Measurements from ENCODE around the gene FASTKD3.

The FASTKD3 gene

GRCh38 chr5:7868773-7869473, at the start of gene FASTKD3, which contains the start of gene MTRR:
FASTKD3 (minus strand) TSS chr5:7869031; CDS start chr5:7868083, 948 bp downstream.
MTRR (plus strand) TSS chr5:7869148; CDS start chr5:7870795, 1,647 bp downstream.
- peak; percentile 68 for TF ChIP-seq TAF1 (IDR thresholded peaks at IDR 0.05; ENCODE audit: low read depth)
- TF ChIP-seq RAD21 (IDR thresholded peaks at IDR 0.05; ENCODE audit: low read depth) = no peak
- TF ChIP-seq NFIC (IDR thresholded peaks at IDR 0.05) = no peak
- TF ChIP-seq TCF12 (IDR thresholded peaks at IDR 0.05; ENCODE audit: low read depth) = peak; percentile 19; the same call in 1 of the 2 replicates
- 0 out of 2 replicates have a peak, but pooled peaks have one; percentile 30 for TF ChIP-seq YY1 (IDR thresholded peaks at IDR 0.05; ENCODE audit: low read depth)
- 0 out of 2 replicates have a peak, but pooled peaks have one; percentile 4 for TF ChIP-seq USF1 (IDR thresholded peaks at IDR 0.05)
- TF ChIP-seq MAX (IDR thresholded peaks at IDR 0.05) = peak; percentile 80
- TF ChIP-seq CREB1 (IDR thresholded peaks at IDR 0.05; ENCODE audit: low read depth) = peak; percentile 81

GRCh38 chr5:7917130-7918123, 48.6 kb upstream of the FASTKD3 start:
- no peak for TF ChIP-seq REST (IDR thresholded peaks at IDR 0.05; ENCODE audit: low read depth)
- TF ChIP-seq CEBPB (IDR thresholded peaks at IDR 0.05) = no peak
- no peak for TF ChIP-seq TEAD4 (IDR thresholded peaks at IDR 0.05)
- no peak for TF ChIP-seq MAX (IDR thresholded peaks at IDR 0.05)
- no peak for TF ChIP-seq YY1 (IDR thresholded peaks at IDR 0.05; ENCODE audit: low read depth)
- no peak for TF ChIP-seq FOXM1 (IDR thresholded peaks at IDR 0.05; ENCODE audit: borderline replicate concordance, low read depth)
- TF ChIP-seq CREB1 (IDR thresholded peaks at IDR 0.05; ENCODE audit: low read depth) = no peak
- no peak for TF ChIP-seq ZBTB7A (IDR thresholded peaks at IDR 0.05; ENCODE audit: low read depth)
- no peak for TF ChIP-seq NFIC (IDR thresholded peaks at IDR 0.05)
- TF ChIP-seq EGR1 (IDR thresholded peaks at IDR 0.05) = no peak
- no peak for TF ChIP-seq TAF1 (IDR thresholded peaks at IDR 0.05; ENCODE audit: low read depth)
- no peak for TF ChIP-seq USF1 (IDR thresholded peaks at IDR 0.05)
- TF ChIP-seq EP300 (IDR thresholded peaks at IDR 0.05; ENCODE audit: borderline replicate concordance) = no peak
- TF ChIP-seq RAD21 (IDR thresholded peaks at IDR 0.05; ENCODE audit: low read depth) = no peak
- TF ChIP-seq TCF12 (IDR thresholded peaks at IDR 0.05; ENCODE audit: low read depth) = no peak

GRCh38 chr5:7916171-7916804, 47.5 kb upstream of the FASTKD3 start:
- TF ChIP-seq YY1 (IDR thresholded peaks at IDR 0.05; ENCODE audit: low read depth) (no peak), MAX (IDR thresholded peaks at IDR 0.05) (no peak), CEBPB (IDR thresholded peaks at IDR 0.05) (no peak), EP300 (IDR thresholded peaks at IDR 0.05; ENCODE audit: borderline replicate concordance) (no peak), TAF1 (IDR thresholded peaks at IDR 0.05; ENCODE audit: low read depth) (no peak), RAD21 (IDR thresholded peaks at IDR 0.05; ENCODE audit: low read depth) (no peak), TEAD4 (IDR thresholded peaks at IDR 0.05) (no peak), FOXM1 (IDR thresholded peaks at IDR 0.05; ENCODE audit: borderline replicate concordance, low read depth) (no peak), ZBTB7A (IDR thresholded peaks at IDR 0.05; ENCODE audit: low read depth) (no peak), TCF12 (IDR thresholded peaks at IDR 0.05; ENCODE audit: low read depth) (no peak), CREB1 (IDR thresholded peaks at IDR 0.05; ENCODE audit: low read depth) (no peak), NFIC (IDR thresholded peaks at IDR 0.05) (no peak), REST (IDR thresholded peaks at IDR 0.05; ENCODE audit: low read depth) (no peak), EGR1 (IDR thresholded peaks at IDR 0.05) (no peak), USF1 (IDR thresholded peaks at IDR 0.05) (no peak)

Data from Ishikawa (cell line).